ENCODE data around the gene PLA2G7. TPM values are rescaled to one million over a fixed set of nuclear protein-coding genes. Genes with fewer than 3 reads are reported as not detected.

PLA2G7 gene
- total RNA-seq, 1 experiment from 2014 or later: 2.3 TPM

- no peaks in the 10 kb centered on the region for H3K27me3 Mint-ChIP-seq (ENCODE audit: low read depth)
- H3K4me1 Mint-ChIP-seq: no peaks in the 10 kb centered on the region
- H3K9me3 Mint-ChIP-seq: no peaks in the 10 kb centered on the region
- ChIA-PET CTCF (no interaction called here), POLR2A (no interaction called here)
- no peak overlapping the region for H3K4me3 Mint-ChIP-seq
- TF ChIP-seq TEAD1 (CRISPR knock-in tag; IDR thresholded peaks at IDR 0.05): no peak
- no peak for TF ChIP-seq FOXK1 (CRISPR knock-in tag; IDR thresholded peaks at IDR 0.05)
- no peak for TF ChIP-seq SOX15 (CRISPR knock-in tag; IDR thresholded peaks at IDR 0.05)
- H3K36me3 Mint-ChIP-seq: no peaks in the 10 kb centered on the region
- no peak overlapping the region for H3K27ac Mint-ChIP-seq
- ATAC-seq (no peak), DNase-seq (ENCODE audit: low spot score) (no peak)
Observed at GRCh38 chr6:46661483-46661882, 73.7 kb downstream of the PLA2G7 start.

GRCh38 chr6:46657642-46658041 is 77.5 kb downstream of the PLA2G7 start:
- Mint-ChIP-seq H3K27me3 (ENCODE audit: low read depth) (peaks cover 23% of the 10 kb centered on the region), H3K4me3 (no peak overlapping the region), H3K9me3 (no peaks in the 10 kb centered on the region), H3K27ac (no peak overlapping the region), H3K4me1 (peaks cover 8% of the 10 kb centered on the region), H3K36me3 (no peaks in the 10 kb centered on the region)
- DNase-seq (ENCODE audit: low spot score): no peak
- POLR2A ChIA-PET: no interaction called here
- no peak for ATAC-seq
- TF ChIP-seq E2F4 (CRISPR knock-in tag; IDR thresholded peaks at IDR 0.05; ENCODE audit: borderline replicate concordance, low read depth): no peak
- TF ChIP-seq FOXJ3 (CRISPR knock-in tag; IDR thresholded peaks at IDR 0.05; ENCODE audit: borderline replicate concordance): no peak
- TF ChIP-seq ERG (CRISPR knock-in tag; IDR thresholded peaks at IDR 0.05): no peak
- no peak for TF ChIP-seq ELF4 (CRISPR knock-in tag; IDR thresholded peaks at IDR 0.05; ENCODE audit: low read depth)
- CTCF ChIA-PET: no interaction called here

GRCh38 chr6:46655803-46656202 is 79.4 kb downstream of the PLA2G7 start:
- POLR2A ChIA-PET: interaction anchor here (0.5 to 0.8 kb wide), 4 partner anchors 164 to 526 kb away, joined by 3 to 4 read pairs (median 3); partner anchors contain the start of genes ENPP4 and RCAN2
- Mint-ChIP-seq H3K9me3 (no peaks in the 10 kb centered on the region), H3K27ac (no peak overlapping the region), H3K4me1 (peaks cover 18% of the 10 kb centered on the region), H3K4me3 (no peak overlapping the region), H3K27me3 (ENCODE audit: low read depth) (peaks cover 23% of the 10 kb centered on the region), H3K36me3 (no peaks in the 10 kb centered on the region)
- ATAC-seq: peak; percentile 55
- CTCF ChIA-PET: interaction anchor here (0.5 to 2.3 kb wide), 45 partner anchors 11 to 642 kb away, joined by 3 to 31 read pairs (median 4); partner anchors contain the start of genes ANKRD66, PLA2G7, RCAN2 and TDRD6
- DNase-seq (ENCODE audit: low spot score): peak; percentile 78
- peak; percentile 50 for TF ChIP-seq CTCF (IDR thresholded peaks at IDR 0.05)
- TF ChIP-seq ZNF219 (CRISPR knock-in tag; IDR thresholded peaks at IDR 0.05; ENCODE audit: borderline replicate concordance): no peak
- no peak for TF ChIP-seq CREM (CRISPR knock-in tag; IDR thresholded peaks at IDR 0.05)

Other genes starting within 250 kb of the PLA2G7 start
- 3.4 to 3.9 TPM (median 3.8 TPM) in 3 replicates for gene RCAN2, start 243.9 kb downstream of the PLA2G7 start, total RNA-seq (2021)
- gene CYP39A1, start 82.6 kb downstream of the PLA2G7 start, total RNA-seq (2021): 1.3 to 1.6 TPM (median 1.6 TPM) in 3 replicates
- gene SLC25A27, start 82.4 kb downstream of the PLA2G7 start, total RNA-seq (2021): 10.9 to 17.1 TPM (median 16.4 TPM) in 3 replicates
- 0.04 to 0.07 TPM in 2 of 3 replicates, not detected in the other for gene TDRD6, start 47.5 kb downstream of the PLA2G7 start, total RNA-seq (2021)
- not detected in 3 replicates for gene ANKRD66, start 11.6 kb upstream of the PLA2G7 start, total RNA-seq (2021)
- 0.09 TPM in 1 of 3 replicates, not detected in the others for gene MEP1A, start 58.0 kb upstream of the PLA2G7 start, total RNA-seq (2021)
- 0.11 to 0.25 TPM (median 0.24 TPM) in 3 replicates for gene ADGRF5, start 186.6 kb upstream of the PLA2G7 start, total RNA-seq (2021)

Measured in WTC11 (cell line).